ENCODE measurements around the gene DLG3. TPM values are rescaled to one million over a fixed set of nuclear protein-coding genes. Genes with fewer than 3 reads are reported as not detected.

The DLG3 gene
- total RNA-seq, 1 experiment from 2014 or later: 71.2 TPM

GRCh38 chrX:70549429-70549828 lies 104.8 kb downstream of the DLG3 start:
- no peak overlapping the region for H2BK5ac ChIP-seq (ENCODE audit: insufficient read length, low read length)
- no peaks in the 10 kb centered on the region for H4K20me1 ChIP-seq (ENCODE audit: control insufficient read depth, insufficient read depth, insufficient read length)
- Mint-ChIP-seq H3K27me3 (ENCODE audit: low read depth) (no peaks in the 10 kb centered on the region), H3K9me3 (peaks cover 41 to 58% of the 10 kb centered on the region in 2 experiments), H3K36me3 (ENCODE audit: insufficient read depth in 1 of 3, low read depth in 3 of 3) (peaks cover 0 to 2% (median 0%) of the 10 kb centered on the region in 3 experiments; a peak in 1 of 7 replicates), H3K4me1 (no peaks in the 10 kb centered on the region), H3K27ac (no peak overlapping the region; a peak in 1 of 7 replicates), H3K4me3 (no peak overlapping the region)
- no peak overlapping the region for H3K18ac ChIP-seq (ENCODE audit: insufficient read length, low read depth, low read length)
- H3K14ac ChIP-seq (ENCODE audit: insufficient read depth, low read length): no peak overlapping the region
- no peak overlapping the region for H3T11ph ChIP-seq (ENCODE audit: low read length)
- no CpG with 5 or more reads among the region's 3 CpGs for WGBS (ENCODE audit: extremely low coverage, insufficient read length, low lambda C conversion rate)
- H4K8ac ChIP-seq (replicated peaks; ENCODE audit: insufficient read length, low read depth, low read length): no peak overlapping the region
- H2BK120ac ChIP-seq (ENCODE audit: low read depth, low read length, poor library complexity, severe bottlenecking): no peak overlapping the region
- H2AK5ac ChIP-seq (ENCODE audit: insufficient read length, low read length): no peak overlapping the region
- H4K91ac ChIP-seq (ENCODE audit: insufficient read length, low read depth, low read length): no peak overlapping the region
- no peak overlapping the region for H4K5ac ChIP-seq (ENCODE audit: insufficient read length, low read depth, low read length)
- no peaks in the 10 kb centered on the region for H3K4me1 ChIP-seq (ENCODE audit: insufficient read depth, low read length)
- no peak overlapping the region for H2BK20ac ChIP-seq (ENCODE audit: low read depth, low read length, poor library complexity, severe bottlenecking)
- no peak for DNase-seq
- no peaks in the 10 kb centered on the region for H3K79me2 ChIP-seq (ENCODE audit: insufficient read depth, low read length)
- H3K23me2 ChIP-seq (ENCODE audit: insufficient read length, low read depth, low read length, poor library complexity, severe bottlenecking): no peaks in the 10 kb centered on the region
- H2BK12ac ChIP-seq (ENCODE audit: insufficient read length, low read depth, low read length): no peak overlapping the region
- no peak overlapping the region for H3K27ac ChIP-seq (ENCODE audit: insufficient read length, low read depth, low read length)
- H2BK15ac ChIP-seq (ENCODE audit: low read depth, low read length): no peak overlapping the region
- H3K9ac ChIP-seq (ENCODE audit: extremely low read depth, insufficient read length, low read length): no peak overlapping the region
- H2AFZ ChIP-seq (ENCODE audit: low read length): no peak overlapping the region
- no peaks in the 10 kb centered on the region for H3K79me1 ChIP-seq (ENCODE audit: insufficient read depth, low read depth, low read length, poor library complexity, severe bottlenecking)
- TF ChIP-seq, protein P1, sequence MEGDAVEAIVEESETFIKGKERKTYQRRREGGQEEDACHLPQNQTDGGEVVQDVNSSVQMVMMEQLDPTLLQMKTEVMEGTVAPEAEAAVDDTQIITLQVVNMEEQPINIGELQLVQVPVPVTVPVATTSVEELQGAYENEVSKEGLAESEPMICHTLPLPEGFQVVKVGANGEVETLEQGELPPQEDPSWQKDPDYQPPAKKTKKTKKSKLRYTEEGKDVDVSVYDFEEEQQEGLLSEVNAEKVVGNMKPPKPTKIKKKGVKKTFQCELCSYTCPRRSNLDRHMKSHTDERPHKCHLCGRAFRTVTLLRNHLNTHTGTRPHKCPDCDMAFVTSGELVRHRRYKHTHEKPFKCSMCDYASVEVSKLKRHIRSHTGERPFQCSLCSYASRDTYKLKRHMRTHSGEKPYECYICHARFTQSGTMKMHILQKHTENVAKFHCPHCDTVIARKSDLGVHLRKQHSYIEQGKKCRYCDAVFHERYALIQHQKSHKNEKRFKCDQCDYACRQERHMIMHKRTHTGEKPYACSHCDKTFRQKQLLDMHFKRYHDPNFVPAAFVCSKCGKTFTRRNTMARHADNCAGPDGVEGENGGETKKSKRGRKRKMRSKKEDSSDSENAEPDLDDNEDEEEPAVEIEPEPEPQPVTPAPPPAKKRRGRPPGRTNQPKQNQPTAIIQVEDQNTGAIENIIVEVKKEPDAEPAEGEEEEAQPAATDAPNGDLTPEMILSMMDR (conservative IDR thresholded peaks at IDR 0.05): no peak
- H3K4me2 ChIP-seq (ENCODE audit: insufficient read depth, insufficient read length, low read length): no peak overlapping the region
- H3K23ac ChIP-seq (ENCODE audit: insufficient read length, low read depth, low read length): no peak overlapping the region
- H3K9me3 ChIP-seq (ENCODE audit: control insufficient read depth, low read depth, low read length): no peaks in the 10 kb centered on the region
- no peak overlapping the region for H3K4ac ChIP-seq (ENCODE audit: low read depth, low read length)
- H3K27me3 ChIP-seq (ENCODE audit: insufficient read depth, low read length): no peaks in the 10 kb centered on the region
- H3K56ac ChIP-seq (ENCODE audit: insufficient read length, low read depth, low read length): no peak overlapping the region

Measured in H9 (cell line).